Breast epithelium (tissue), 3 donors: ENCODE results near the gene SWAP70.

Source experiments
- CTCF ChIP-seq, 3 donors: fragments of 450-650 bp; IDR thresholded peaks; one replicate each; pipeline ENCODE4 v1.5.1; 2016 to 2017; ENCODE audit warnings: antibody characterized with exemption in 3 of 3, mild to moderate bottlenecking in 3 of 3, moderate library complexity in 3 of 3
- POLR2A ChIP-seq: fragments of 450-650 bp; IDR thresholded peaks from one replicate; pipeline ENCODE4 v1.6.1; 2016; ENCODE audit warnings: antibody characterized with exemption, mild to moderate bottlenecking, moderate library complexity

- TF ChIP-seq CTCF (IDR thresholded peaks at IDR 0.05) (no peak), POLR2A (no peak)
Measured at GRCh38 chr11:9728058-9728457, 64.2 kb downstream of the SWAP70 start.
